GM18907 (cell line): ENCODE data around the gene RAB35.

Source experiments
- ATAC-seq: cut with Tn5 transposase; IDR thresholded peaks from one replicate; pipeline ENCODE4 v1.9.1; 2021; ENCODE audit warnings: mild to moderate bottlenecking, moderate library complexity; ENCODE audit not compliant: unreplicated experiment

RAB35 gene

GRCh38 chr12:120134307-120134980 lies 17.9 kb upstream of the RAB35 start:
- ATAC-seq = no peak

- peak; percentile 79 for ATAC-seq
Measured at GRCh38 chr12:120132863-120133385, 16.4 kb upstream of the RAB35 start.

GRCh38 chr12:120132054-120132836 lies 15.7 kb upstream of the RAB35 start:
- peak; percentile 5 for ATAC-seq

GRCh38 chr12:120131116-120131515 lies 14.6 kb upstream of the RAB35 start:
- no peak for ATAC-seq

GRCh38 chr12:120130011-120130410 lies 13.5 kb upstream of the RAB35 start:
- ATAC-seq = no peak

GRCh38 chr12:120126635-120127005 lies 10.1 kb upstream of the RAB35 start:
- no peak for ATAC-seq

GRCh38 chr12:120125792-120126634 lies 9.5 kb upstream of the RAB35 start:
- no peak for ATAC-seq

- no peak for ATAC-seq
Measured at GRCh38 chr12:120125029-120125428, 8.5 kb upstream of the RAB35 start.

GRCh38 chr12:120121766-120122293 lies 5.3 kb upstream of the RAB35 start:
- ATAC-seq = peak; percentile 45

GRCh38 chr12:120121343-120121742 lies 4.8 kb upstream of the RAB35 start:
- no peak for ATAC-seq

GRCh38 chr12:120119271-120119973 lies 2.9 kb upstream of the RAB35 start:
- peak; percentile 27 for ATAC-seq

- no peak for ATAC-seq
Measured at GRCh38 chr12:120118321-120119061, 1.9 kb upstream of the RAB35 start.

GRCh38 chr12:120117961-120118320 lies 1.4 kb upstream of the RAB35 start:
- ATAC-seq = no peak

- ATAC-seq = peak; percentile 45
Measured at GRCh38 chr12:120116792-120117651, 469 bp upstream of the RAB35 start.

- ATAC-seq = no peak
Measured at GRCh38 chr12:120115692-120116440, 687 bp downstream of the RAB35 start.

- ATAC-seq = no peak
Measured at GRCh38 chr12:120115066-120115465, 1.5 kb downstream of the RAB35 start.

- ATAC-seq = peak; percentile 62
Measured at GRCh38 chr12:120110550-120111501, 5.7 kb downstream of the RAB35 start.
